Measurements from ENCODE around the gene ESRRA.

The ESRRA gene

GRCh38 chr11:64275031-64275800 lies 30.1 kb upstream of the ESRRA start:
- no peak for DNase-seq

- no peak for DNase-seq
Observed at GRCh38 chr11:64275841-64276240, 29.5 kb upstream of the ESRRA start.

- no peak for DNase-seq
Observed at GRCh38 chr11:64276653-64277431, 28.5 kb upstream of the ESRRA start.

- no peak for DNase-seq
Observed at GRCh38 chr11:64278576-64279190, 26.6 kb upstream of the ESRRA start.

- no peak for DNase-seq
Observed at GRCh38 chr11:64281957-64282770, 23.2 kb upstream of the ESRRA start.

- no peak for DNase-seq
Observed at GRCh38 chr11:64283092-64283491, 22.2 kb upstream of the ESRRA start.

- peak; percentile 98 for DNase-seq
Observed at GRCh38 chr11:64284048-64284961, 21.0 kb upstream of the ESRRA start, which contains the start of gene BAD. TSS of gene BAD (minus strand) at chr11:64284665. CDS start at chr11:64284368, 297 bp downstream.

GRCh38 chr11:64284962-64285884 lies 20.1 kb upstream of the ESRRA start, which contains the start of gene GPR137:
TSS of gene GPR137 (plus strand) at chr11:64285848. CDS start at chr11:64286525, 677 bp downstream.
- DNase-seq: peak; percentile 89

GRCh38 chr11:64285885-64286800 lies 19.2 kb upstream of the ESRRA start:
- DNase-seq: peak; percentile 55

GRCh38 chr11:64286801-64287159 lies 18.5 kb upstream of the ESRRA start:
- DNase-seq: no peak

GRCh38 chr11:64287676-64288352 lies 17.5 kb upstream of the ESRRA start:
- no peak for DNase-seq

GRCh38 chr11:64288353-64288750 lies 17.0 kb upstream of the ESRRA start:
- no peak for DNase-seq

GRCh38 chr11:64289002-64289564 lies 16.2 kb upstream of the ESRRA start:
- no peak for DNase-seq

- DNase-seq: no peak
Observed at GRCh38 chr11:64290352-64291261, 14.7 kb upstream of the ESRRA start.

- no peak for DNase-seq
Observed at GRCh38 chr11:64291262-64291751, 14.0 kb upstream of the ESRRA start, which contains the start of gene KCNK4. TSS of gene KCNK4 (plus strand) at chr11:64291302. CDS start at chr11:64293019, 1,717 bp downstream.

- no peak for DNase-seq
Observed at GRCh38 chr11:64291752-64292459, 13.4 kb upstream of the ESRRA start.

All from activated CD4-positive, alpha-beta T cell treated with anti-CD3 and anti-CD28 coated beads, Interleukin-10, Interleukin-2, amounts not matched to agents 100 ng/mL and 50 ng/mL, durations not matched to agents 16 hours and 8 hours (primary cell).